ENCODE measurements around the gene DSCAML1. TPM values are rescaled to one million over a fixed set of nuclear protein-coding genes. Genes with fewer than 3 reads are reported as not detected.

The DSCAML1 gene
- total RNA-seq, 4 donors from 2014 or later: 0.29 to 29.1 (median 3.4) TPM

DNA sequence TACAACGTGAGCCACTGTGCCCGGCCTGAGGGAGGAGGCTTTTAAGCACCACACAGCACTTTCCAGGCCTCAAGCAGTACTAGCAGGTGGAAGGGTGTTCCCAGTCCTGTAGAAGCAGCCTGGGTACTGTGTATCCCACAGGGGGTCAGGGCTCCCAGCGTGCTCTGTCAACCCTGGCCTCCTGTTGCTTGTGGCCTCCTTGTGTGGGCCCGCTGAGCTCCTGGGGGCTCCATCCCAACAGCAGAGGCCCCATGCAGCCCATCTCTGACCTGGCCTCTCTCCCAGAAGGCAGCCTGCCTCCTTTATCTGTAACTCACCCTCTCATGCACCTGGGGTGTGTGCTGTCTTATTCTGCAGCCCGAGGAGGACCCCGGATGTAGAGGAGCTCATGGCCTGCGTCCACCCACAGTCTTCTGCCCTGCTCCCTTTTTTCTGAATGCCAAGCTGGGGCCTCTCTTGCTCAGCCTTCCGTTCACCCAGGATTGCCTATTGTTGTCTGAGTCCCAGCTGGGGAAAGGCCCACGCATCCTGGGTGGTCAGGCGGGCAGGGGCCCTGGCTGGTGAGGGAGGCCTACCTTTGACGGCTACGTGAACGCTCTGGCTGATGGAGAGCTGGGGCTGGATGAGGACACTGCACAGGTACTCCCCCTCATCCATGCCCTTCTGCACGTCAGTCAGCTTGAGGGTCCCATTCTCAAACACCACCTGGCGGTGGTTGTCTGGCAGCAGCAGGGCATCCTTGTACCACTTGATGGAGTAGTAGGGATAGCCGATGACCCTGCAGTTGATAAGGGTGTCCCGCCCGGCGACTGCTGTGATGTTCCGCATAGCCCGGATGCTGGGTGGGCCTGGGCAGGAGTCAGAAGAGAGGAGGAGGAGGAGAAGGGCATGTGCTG, 280.9 kb downstream of the DSCAML1 start:
- Histone ChIP-seq H3K9me3 (no peaks in the 10 kb centered on the region), H3K36me3 (no peaks in the 10 kb centered on the region), H3K27me3 (no peaks in the 10 kb centered on the region), H3K4me3 (no peak overlapping the region), H3K4me1 (no peaks in the 10 kb centered on the region), H3K27ac (no peak overlapping the region)
- DNase-seq: no peak
- intact Hi-C loops (cut with DNase I; ENCODE audit: low total_unique reads): no loop called here
- TF ChIP-seq, protein P1, sequence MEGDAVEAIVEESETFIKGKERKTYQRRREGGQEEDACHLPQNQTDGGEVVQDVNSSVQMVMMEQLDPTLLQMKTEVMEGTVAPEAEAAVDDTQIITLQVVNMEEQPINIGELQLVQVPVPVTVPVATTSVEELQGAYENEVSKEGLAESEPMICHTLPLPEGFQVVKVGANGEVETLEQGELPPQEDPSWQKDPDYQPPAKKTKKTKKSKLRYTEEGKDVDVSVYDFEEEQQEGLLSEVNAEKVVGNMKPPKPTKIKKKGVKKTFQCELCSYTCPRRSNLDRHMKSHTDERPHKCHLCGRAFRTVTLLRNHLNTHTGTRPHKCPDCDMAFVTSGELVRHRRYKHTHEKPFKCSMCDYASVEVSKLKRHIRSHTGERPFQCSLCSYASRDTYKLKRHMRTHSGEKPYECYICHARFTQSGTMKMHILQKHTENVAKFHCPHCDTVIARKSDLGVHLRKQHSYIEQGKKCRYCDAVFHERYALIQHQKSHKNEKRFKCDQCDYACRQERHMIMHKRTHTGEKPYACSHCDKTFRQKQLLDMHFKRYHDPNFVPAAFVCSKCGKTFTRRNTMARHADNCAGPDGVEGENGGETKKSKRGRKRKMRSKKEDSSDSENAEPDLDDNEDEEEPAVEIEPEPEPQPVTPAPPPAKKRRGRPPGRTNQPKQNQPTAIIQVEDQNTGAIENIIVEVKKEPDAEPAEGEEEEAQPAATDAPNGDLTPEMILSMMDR (IDR thresholded peaks at IDR 0.05): no peak
- no peak for TF ChIP-seq POLR2A (IDR thresholded peaks at IDR 0.05)

DNA sequence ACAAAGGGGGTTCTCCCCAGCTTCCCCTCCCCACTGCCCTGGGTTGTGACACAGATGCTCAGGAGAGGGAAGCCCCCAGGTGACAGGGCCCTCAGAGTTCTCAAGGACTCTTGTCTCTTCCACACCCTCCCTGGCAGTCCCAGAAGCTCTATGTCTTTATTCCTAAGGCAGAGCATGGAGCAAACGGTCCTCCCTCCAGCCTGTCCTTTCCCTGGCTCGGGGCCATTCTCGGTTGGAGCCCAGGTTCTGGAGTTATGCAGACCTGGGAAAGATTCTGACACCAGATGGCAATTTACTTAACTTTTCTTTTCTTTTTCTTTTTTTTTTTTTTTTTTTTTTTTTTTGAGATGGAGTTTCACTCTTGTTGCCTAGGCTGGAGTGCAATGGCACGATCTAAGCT, 282.8 kb downstream of the DSCAML1 start:
- H3K27me3 ChIP-seq: no peaks in the 10 kb centered on the region
- DNase-seq: no peak
- no peaks in the 10 kb centered on the region for H3K36me3 ChIP-seq
- no peak overlapping the region for H3K4me3 ChIP-seq
- H3K27ac ChIP-seq: no peak overlapping the region
- no peaks in the 10 kb centered on the region for H3K9me3 ChIP-seq
- no peak for TF ChIP-seq POLR2A (IDR thresholded peaks at IDR 0.05)
- TF ChIP-seq, protein P1 (IDR thresholded peaks at IDR 0.05): no peak
- no peaks in the 10 kb centered on the region for H3K4me1 ChIP-seq
- intact Hi-C loops (cut with DNase I; ENCODE audit: low total_unique reads): no loop called here

DNA sequence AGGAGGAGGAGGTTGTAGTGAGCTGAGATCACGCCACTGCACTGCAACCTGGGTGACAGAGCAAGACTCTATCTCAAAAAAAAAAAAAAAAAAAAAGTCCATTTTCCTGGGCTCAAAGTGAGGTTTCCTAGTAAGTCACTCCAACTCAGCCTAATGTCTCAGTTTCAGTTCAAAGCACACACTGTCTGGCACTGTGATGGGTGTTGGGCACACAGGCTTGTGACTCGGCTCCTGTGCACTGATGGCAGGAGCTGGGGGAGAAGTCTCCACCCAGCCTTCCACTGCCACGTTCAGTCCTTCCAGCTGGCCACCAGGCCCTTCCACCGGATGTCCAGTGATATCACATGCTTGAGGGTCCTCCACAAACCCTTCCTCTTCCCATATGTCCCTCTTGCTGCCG, 283.4 kb downstream of the DSCAML1 start:
- no peak for DNase-seq
- H3K4me3 ChIP-seq: no peak overlapping the region
- intact Hi-C loops (cut with DNase I; ENCODE audit: low total_unique reads): no loop called here
- no peaks in the 10 kb centered on the region for H3K27me3 ChIP-seq
- no peaks in the 10 kb centered on the region for H3K36me3 ChIP-seq
- no peaks in the 10 kb centered on the region for H3K4me1 ChIP-seq
- no peak overlapping the region for H3K27ac ChIP-seq
- TF ChIP-seq, protein P1 (IDR thresholded peaks at IDR 0.05): no peak
- TF ChIP-seq POLR2A (IDR thresholded peaks at IDR 0.05): no peak
- H3K9me3 ChIP-seq: no peaks in the 10 kb centered on the region

DNA sequence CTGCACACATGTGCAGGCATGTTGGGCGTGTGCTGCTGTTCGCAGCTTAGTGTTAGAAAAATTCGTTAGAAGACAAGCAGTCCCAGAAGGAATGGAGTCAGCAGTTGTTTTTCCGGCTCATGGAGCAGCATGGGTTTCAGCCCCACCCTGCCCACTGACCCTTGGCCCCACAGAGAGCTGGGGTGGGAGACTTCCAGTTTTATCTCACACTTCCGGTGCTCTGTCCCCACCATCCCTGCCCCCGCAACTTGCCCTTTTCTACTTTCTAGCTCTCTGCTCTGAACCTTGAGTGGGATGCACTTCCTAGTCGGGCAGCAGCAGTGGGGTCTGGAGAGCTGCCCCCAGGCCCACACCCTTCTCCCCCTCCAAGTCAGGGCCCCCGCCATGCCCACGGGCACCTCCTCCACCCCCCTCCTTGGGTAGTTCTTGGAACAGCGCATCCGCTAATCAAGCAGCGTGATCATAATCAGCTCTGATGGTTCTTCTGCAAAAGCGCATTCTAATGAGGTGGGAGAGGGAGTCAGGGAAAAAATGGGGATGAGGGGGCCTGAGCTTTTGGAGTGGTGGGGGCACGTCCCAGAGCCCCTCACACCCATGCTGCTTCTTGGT, 285.0 kb downstream of the DSCAML1 start:
- no peaks in the 10 kb centered on the region for H3K36me3 ChIP-seq
- H3K27ac ChIP-seq: no peak overlapping the region
- no peaks in the 10 kb centered on the region for H3K4me1 ChIP-seq
- no peak for DNase-seq
- H3K27me3 ChIP-seq: no peaks in the 10 kb centered on the region
- no peak for TF ChIP-seq POLR2A (IDR thresholded peaks at IDR 0.05)
- TF ChIP-seq, protein P1 (IDR thresholded peaks at IDR 0.05): no peak
- intact Hi-C loops (cut with DNase I; ENCODE audit: low total_unique reads): no loop called here
- H3K9me3 ChIP-seq: no peaks in the 10 kb centered on the region
- H3K4me3 ChIP-seq: no peak overlapping the region

DNA sequence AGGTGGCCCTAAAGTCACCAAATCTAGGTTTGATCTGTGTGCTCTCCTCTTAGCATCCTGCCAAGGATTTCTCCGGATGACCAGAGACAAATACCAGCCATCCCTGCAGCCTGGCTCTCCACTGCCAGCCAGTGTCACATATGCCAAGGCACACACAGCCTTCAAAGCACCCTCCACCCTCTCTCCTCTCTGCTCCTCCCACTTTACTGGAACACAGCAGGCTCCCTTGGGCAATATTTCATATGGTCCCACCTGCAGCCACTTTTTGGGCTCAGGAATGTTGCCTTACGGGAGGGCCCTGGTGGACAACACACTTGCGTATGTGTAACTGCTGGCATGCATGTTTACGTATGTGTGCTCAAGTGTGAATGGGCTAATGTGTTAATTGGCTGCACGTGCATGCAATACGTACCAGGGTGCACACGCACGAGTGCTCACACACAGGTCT, 285.5 kb downstream of the DSCAML1 start:
- Histone ChIP-seq H3K27ac (no peak overlapping the region), H3K4me3 (no peak overlapping the region), H3K4me1 (no peaks in the 10 kb centered on the region), H3K27me3 (no peaks in the 10 kb centered on the region), H3K36me3 (no peaks in the 10 kb centered on the region), H3K9me3 (no peaks in the 10 kb centered on the region)
- intact Hi-C loops (cut with DNase I; ENCODE audit: low total_unique reads): no loop called here
- DNase-seq: no peak
- no peak for TF ChIP-seq POLR2A (IDR thresholded peaks at IDR 0.05)
- TF ChIP-seq, protein P1 (IDR thresholded peaks at IDR 0.05): no peak

Data from uterus (tissue), 4 donors.